D721Med (cell line): Measurements from ENCODE around the gene ABI3.

ENCODE experiments used
- DNase-seq: peaks from one replicate; pipeline ENCODE4 v3.0.0; 2011; ENCODE audit warnings: low spot score; ENCODE audit not compliant: insufficient read length
- FAIRE-seq: peaks from 2 replicates; lab custom pipeline; 2011; peaks lifted over from hg19 to GRCh38; lab: Jason Lieb, UNC
- TF ChIP-seq, protein P1 (sequence below): IDR thresholded peaks from 2 replicates; pipeline ENCODE4 v1.5.1; 2012; ENCODE audit warnings: mild to moderate bottlenecking, control low read depth; ENCODE audit not compliant: insufficient read depth; ENCODE audit errors: missing control alignments

Gene ABI3

DNA sequence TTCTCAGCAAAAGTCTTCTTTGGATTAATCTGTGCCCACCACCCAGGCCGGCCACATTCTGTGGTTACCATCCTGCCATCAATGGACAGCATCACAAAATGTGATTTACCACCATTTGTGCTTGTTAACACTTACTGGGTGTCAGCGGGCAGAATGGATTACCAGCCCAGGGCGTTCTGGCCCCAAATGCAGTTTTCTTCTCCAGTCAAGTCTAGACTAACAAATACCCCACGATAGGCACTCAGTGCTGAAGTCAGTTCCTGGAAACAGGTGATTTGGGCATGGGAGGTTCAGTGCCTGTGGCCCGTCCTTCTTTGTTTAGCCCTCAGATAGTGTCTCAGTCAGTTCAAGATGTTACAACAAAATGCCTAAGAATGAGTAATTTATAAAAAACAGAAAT, 58.8 kb downstream of the ABI3 start:
- no peak for DNase-seq
- no peak for FAIRE-seq
- TF ChIP-seq, protein P1, sequence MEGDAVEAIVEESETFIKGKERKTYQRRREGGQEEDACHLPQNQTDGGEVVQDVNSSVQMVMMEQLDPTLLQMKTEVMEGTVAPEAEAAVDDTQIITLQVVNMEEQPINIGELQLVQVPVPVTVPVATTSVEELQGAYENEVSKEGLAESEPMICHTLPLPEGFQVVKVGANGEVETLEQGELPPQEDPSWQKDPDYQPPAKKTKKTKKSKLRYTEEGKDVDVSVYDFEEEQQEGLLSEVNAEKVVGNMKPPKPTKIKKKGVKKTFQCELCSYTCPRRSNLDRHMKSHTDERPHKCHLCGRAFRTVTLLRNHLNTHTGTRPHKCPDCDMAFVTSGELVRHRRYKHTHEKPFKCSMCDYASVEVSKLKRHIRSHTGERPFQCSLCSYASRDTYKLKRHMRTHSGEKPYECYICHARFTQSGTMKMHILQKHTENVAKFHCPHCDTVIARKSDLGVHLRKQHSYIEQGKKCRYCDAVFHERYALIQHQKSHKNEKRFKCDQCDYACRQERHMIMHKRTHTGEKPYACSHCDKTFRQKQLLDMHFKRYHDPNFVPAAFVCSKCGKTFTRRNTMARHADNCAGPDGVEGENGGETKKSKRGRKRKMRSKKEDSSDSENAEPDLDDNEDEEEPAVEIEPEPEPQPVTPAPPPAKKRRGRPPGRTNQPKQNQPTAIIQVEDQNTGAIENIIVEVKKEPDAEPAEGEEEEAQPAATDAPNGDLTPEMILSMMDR, result no peak
